HG02759 (cell line): Measurements from ENCODE around the gene PLEKHA1.

Source experiments
- ATAC-seq: cut with Tn5 transposase; IDR thresholded peaks from one replicate; pipeline ENCODE4 v1.9.1; 2021; ENCODE audit warnings: mild to moderate bottlenecking, moderate library complexity; ENCODE audit not compliant: unreplicated experiment

PLEKHA1 gene

GRCh38 chr10:122346326-122346950 lies 28.1 kb upstream of the PLEKHA1 start:
- ATAC-seq = no peak

GRCh38 chr10:122347170-122347841 lies 27.2 kb upstream of the PLEKHA1 start:
- no peak for ATAC-seq

- no peak for ATAC-seq
Observed at GRCh38 chr10:122348512-122348911, 26.0 kb upstream of the PLEKHA1 start.

- no peak for ATAC-seq
Observed at GRCh38 chr10:122348935-122349361, 25.6 kb upstream of the PLEKHA1 start.

GRCh38 chr10:122349758-122350369 lies 24.6 kb upstream of the PLEKHA1 start:
- no peak for ATAC-seq

GRCh38 chr10:122350893-122351292 lies 23.6 kb upstream of the PLEKHA1 start:
- ATAC-seq = no peak

GRCh38 chr10:122352817-122353525 lies 21.5 kb upstream of the PLEKHA1 start:
- no peak for ATAC-seq

GRCh38 chr10:122354383-122354782 lies 20.1 kb upstream of the PLEKHA1 start:
- ATAC-seq = no peak

GRCh38 chr10:122357685-122358084 lies 16.8 kb upstream of the PLEKHA1 start:
- no peak for ATAC-seq

- no peak for ATAC-seq
Observed at GRCh38 chr10:122359621-122360020, 14.9 kb upstream of the PLEKHA1 start.

GRCh38 chr10:122361046-122361445 lies 13.5 kb upstream of the PLEKHA1 start:
- ATAC-seq = no peak

GRCh38 chr10:122362031-122362592 lies 12.4 kb upstream of the PLEKHA1 start:
- ATAC-seq = no peak

- no peak for ATAC-seq
Observed at GRCh38 chr10:122362621-122363020, 11.9 kb upstream of the PLEKHA1 start.

- ATAC-seq = no peak
Observed at GRCh38 chr10:122363311-122363710, 11.2 kb upstream of the PLEKHA1 start.

GRCh38 chr10:122363722-122364463 lies 10.6 kb upstream of the PLEKHA1 start:
- no peak for ATAC-seq

- ATAC-seq = no peak
Observed at GRCh38 chr10:122368502-122369254, 5.8 kb upstream of the PLEKHA1 start.

- no peak for ATAC-seq
Observed at GRCh38 chr10:122373108-122373507, 1.4 kb upstream of the PLEKHA1 start.

- no peak for ATAC-seq
Observed at GRCh38 chr10:122373721-122374120, 787 bp upstream of the PLEKHA1 start.

- peak; percentile 55 for ATAC-seq
Observed at GRCh38 chr10:122374859-122375678, 561 bp downstream of the PLEKHA1 start.
